Measurements from ENCODE around the gene LTO1.

DNA sequence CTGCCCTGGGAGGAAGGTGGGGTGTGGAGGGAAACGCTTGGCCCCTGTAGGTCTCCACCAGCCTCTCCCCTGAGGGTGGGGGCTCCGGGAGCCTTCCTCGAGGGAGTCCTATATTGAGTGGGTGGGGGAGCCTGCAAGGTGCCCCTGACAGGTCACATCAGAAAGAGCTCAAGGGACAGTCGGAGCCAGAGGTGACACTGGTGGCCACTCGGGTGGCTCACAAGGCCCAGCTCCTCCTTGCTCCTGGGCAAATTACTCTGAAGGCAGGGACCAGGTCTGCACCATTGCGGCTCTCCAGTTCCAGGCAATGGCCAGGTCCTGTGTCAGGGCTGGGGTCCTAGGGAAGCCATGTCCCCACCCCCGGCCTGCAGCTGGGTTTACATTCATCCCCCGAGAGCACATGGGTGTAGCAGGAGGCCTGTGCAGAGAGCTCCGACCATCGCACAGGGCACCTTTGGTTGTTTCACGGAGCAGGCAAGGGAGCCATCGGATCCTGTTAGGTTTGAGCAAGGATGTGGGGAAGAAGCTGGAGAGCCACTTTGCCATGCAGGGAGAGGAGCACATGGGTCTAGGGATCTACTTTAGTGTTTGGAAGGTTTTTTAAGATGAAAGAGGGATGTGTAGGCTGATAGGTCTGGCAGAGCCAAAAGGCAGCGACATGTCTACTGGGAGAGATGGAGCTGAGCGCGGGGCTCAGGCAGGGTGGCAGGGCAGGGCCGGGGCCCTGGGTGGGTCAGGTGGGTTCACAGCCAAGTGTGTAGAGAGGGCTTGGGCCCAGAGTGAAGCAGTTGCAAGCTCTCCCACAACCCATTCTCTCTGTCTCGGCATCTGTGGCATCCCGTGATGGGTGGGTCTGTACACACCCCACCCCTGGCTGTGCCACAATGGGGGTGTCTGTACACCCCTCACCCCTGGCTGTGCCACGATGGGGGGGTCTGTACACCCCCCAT, 19.4 kb downstream of the LTO1 start:
- TF ChIP-seq, protein P1, sequence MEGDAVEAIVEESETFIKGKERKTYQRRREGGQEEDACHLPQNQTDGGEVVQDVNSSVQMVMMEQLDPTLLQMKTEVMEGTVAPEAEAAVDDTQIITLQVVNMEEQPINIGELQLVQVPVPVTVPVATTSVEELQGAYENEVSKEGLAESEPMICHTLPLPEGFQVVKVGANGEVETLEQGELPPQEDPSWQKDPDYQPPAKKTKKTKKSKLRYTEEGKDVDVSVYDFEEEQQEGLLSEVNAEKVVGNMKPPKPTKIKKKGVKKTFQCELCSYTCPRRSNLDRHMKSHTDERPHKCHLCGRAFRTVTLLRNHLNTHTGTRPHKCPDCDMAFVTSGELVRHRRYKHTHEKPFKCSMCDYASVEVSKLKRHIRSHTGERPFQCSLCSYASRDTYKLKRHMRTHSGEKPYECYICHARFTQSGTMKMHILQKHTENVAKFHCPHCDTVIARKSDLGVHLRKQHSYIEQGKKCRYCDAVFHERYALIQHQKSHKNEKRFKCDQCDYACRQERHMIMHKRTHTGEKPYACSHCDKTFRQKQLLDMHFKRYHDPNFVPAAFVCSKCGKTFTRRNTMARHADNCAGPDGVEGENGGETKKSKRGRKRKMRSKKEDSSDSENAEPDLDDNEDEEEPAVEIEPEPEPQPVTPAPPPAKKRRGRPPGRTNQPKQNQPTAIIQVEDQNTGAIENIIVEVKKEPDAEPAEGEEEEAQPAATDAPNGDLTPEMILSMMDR (conservative IDR thresholded peaks at IDR 0.05 in 1 of 2, IDR thresholded peaks at IDR 0.05 in 1 of 2; ENCODE audit: extremely low read depth in 1 of 2, insufficient read depth in 1 of 2, low read depth in 1 of 2, low read length in 2 of 2): no peak
- TF ChIP-seq EZH2 (IDR thresholded peaks at IDR 0.05; ENCODE audit: borderline replicate concordance, low read length): no peak

Measured in mammary epithelial cell (primary cell).